A549 (cell line): ENCODE data around the gene DPF1. TPM values are rescaled to one million over a fixed set of nuclear protein-coding genes. Genes with fewer than 3 reads are reported as not detected.

Source experiments
- ATAC-seq, 2 experiments: fragments of 200-7000 bp in 1 of 2; fragments of >200 bp in 1 of 2; cut with Nextera tagmentation in 1 of 2; cut with Tn5 transposase in 1 of 2; 3 replicates each; pipeline versions ENCODE4 v1.8.0 to v1.9.1; 2018 to 2020; ENCODE audit warnings: mild to moderate bottlenecking in 1 of 2, moderate library complexity in 1 of 2
- CTCF ChIA-PET: fragments of 300-600 bp; sonication (Branson Sonifier 250); formaldehyde crosslinking; extraction: SDS; loops from one replicate; lab custom pipeline; 2021; ENCODE audit warnings: antibody characterized with exemption, inconsistent platforms; lab: Yijun Ruan, JAX
- POLR2A ChIA-PET: fragments of 350-600 bp; formaldehyde crosslinking; extraction: SDS; loops from one replicate; lab custom pipeline; 2021; ENCODE audit warnings: antibody characterized with exemption, inconsistent platforms; lab: Yijun Ruan, JAX
- DNase-seq, 2 experiments: peaks; one replicate each; pipeline versions ENCODE4 v3.0.0 to v3.0.0-alpha.2; 2011 to 2016; ENCODE audit warnings: low read depth in 1 of 2, low spot score in 1 of 2
- FAIRE-seq: peaks from 2 replicates; lab custom pipeline; 2011; peaks lifted over from hg19 to GRCh38; lab: Jason Lieb, UNC
- H3K27ac ChIP-seq, 2 experiments: fragments of >200 bp; sonication (Bioruptor Twin); formaldehyde crosslinking; 3 replicates each; pipeline ENCODE4 v1.5.1; 2016 to 2017
- H3K4me1 ChIP-seq: fragments of >200 bp; sonication (Bioruptor Twin); formaldehyde crosslinking; 3 replicates; pipeline ENCODE4 v1.6.1; 2016
- H3K4me2 ChIP-seq: fragments of >200 bp; sonication (Bioruptor Twin); formaldehyde crosslinking; 3 replicates; pipeline ENCODE4 v1.6.1; 2016
- H3K4me3 ChIP-seq: fragments of >200 bp; sonication (Bioruptor Twin); formaldehyde crosslinking; 3 replicates; pipeline ENCODE4 v1.5.1; 2016
- H3K9me3 ChIP-seq: fragments of >200 bp; sonication (Bioruptor Twin); formaldehyde crosslinking; 3 replicates; pipeline ENCODE4 v1.6.1; 2016
- ATOH8 ChIP-seq: fragments of 250-450 bp; sonication (Bioruptor Pico); IDR thresholded peaks from 2 replicates; pipeline ENCODE4 v1.5.0; 2020; ENCODE audit warnings: low read depth, mild to moderate bottlenecking, moderate library complexity
- CHD2 ChIP-seq: fragments of 150-350 bp; IDR thresholded peaks from 2 replicates; pipeline ENCODE4 v1.6.1; 2014; ENCODE audit warnings: low read length; ENCODE audit not compliant: partially characterized antibody
- CHD4 ChIP-seq: fragments of 200-600 bp; sonication (generic); IDR thresholded peaks from 2 replicates; pipeline ENCODE4 v1.6.1; 2016; ENCODE audit warnings: antibody characterized with exemption, mild to moderate bottlenecking, borderline replicate concordance
- EP300 ChIP-seq, 2 experiments: fragments of >200 bp; sonication (Bioruptor Twin); formaldehyde crosslinking; IDR thresholded peaks; 2 replicates in 1 of 2; 3 replicates in 1 of 2; pipeline ENCODE4 v1.6.1; 2016 to 2017
- ESRRA ChIP-seq: fragments of 150-350 bp; IDR thresholded peaks from 2 replicates; pipeline ENCODE4 v1.6.1; 2014; ENCODE audit warnings: mild to moderate bottlenecking, low read length, borderline replicate concordance
- GATA3 ChIP-seq: IDR thresholded peaks from 2 replicates; pipeline ENCODE4 v1.6.1; 2012; ENCODE audit warnings: borderline replicate concordance
- HDAC2 ChIP-seq: fragments of 200-600 bp; sonication (generic); IDR thresholded peaks from 2 replicates; pipeline ENCODE4 v1.6.1; 2016
- HOXB13 ChIP-seq: fragments of 250-450 bp; sonication (Bioruptor Pico); IDR thresholded peaks from 2 replicates; pipeline ENCODE4 v1.5.0; 2020; ENCODE audit warnings: low read depth, mild to moderate bottlenecking, moderate library complexity
- MAZ ChIP-seq: fragments of 150-350 bp; IDR thresholded peaks from 2 replicates; pipeline ENCODE4 v1.6.1; 2014; ENCODE audit warnings: antibody characterized with exemption, low read depth, low read length, borderline replicate concordance
- MYC ChIP-seq: IDR thresholded peaks from 2 replicates; pipeline ENCODE4 v1.6.1; 2012; ENCODE audit warnings: mild to moderate bottlenecking, inconsistent platforms, low read length, improper control_type of control experiment, borderline replicate concordance
- POLR2AphosphoS2 ChIP-seq: conservative IDR thresholded peaks from 2 replicates; pipeline ENCODE4 v1.6.1; 2012; ENCODE audit warnings: low read length, improper control_type of control experiment, inconsistent platforms
- REST ChIP-seq: fragments of 200-600 bp; sonication (generic); IDR thresholded peaks from 2 replicates; pipeline ENCODE4 v1.6.1; 2016; ENCODE audit warnings: antibody characterized with exemption, mild to moderate bottlenecking, moderate library complexity
- RFX5 ChIP-seq: fragments of 450-650 bp; IDR thresholded peaks from 2 replicates; pipeline ENCODE4 v1.7.1; 2014; ENCODE audit warnings: antibody characterized with exemption, mild to moderate bottlenecking, moderate library complexity
- RNF2 ChIP-seq: fragments of 200-600 bp; sonication (generic); IDR thresholded peaks from 2 replicates; pipeline ENCODE4 v1.6.1; 2016; ENCODE audit warnings: low read depth, mild to moderate bottlenecking, antibody characterized with exemption, moderate library complexity, borderline replicate concordance
- SMC3 ChIP-seq: fragments of >200 bp; sonication (Bioruptor Twin); formaldehyde crosslinking; IDR thresholded peaks from 3 replicates; pipeline ENCODE4 v1.6.1; 2018; ENCODE audit warnings: inconsistent platforms
- SREBF2 ChIP-seq: fragments of 450-650 bp; IDR thresholded peaks from 2 replicates; pipeline ENCODE4 v1.6.1; 2014; ENCODE audit warnings: mild to moderate bottlenecking, moderate library complexity
- TFCP2L1 ChIP-seq: fragments of 250-450 bp; sonication (Bioruptor Pico); IDR thresholded peaks from 2 replicates; pipeline ENCODE4 v1.5.0; 2021; ENCODE audit warnings: mild to moderate bottlenecking
- TP53 ChIP-seq: fragments of 250-450 bp; sonication (Bioruptor Pico); IDR thresholded peaks from 2 replicates; pipeline ENCODE4 v1.5.0; 2021; ENCODE audit warnings: mild to moderate bottlenecking, moderate library complexity
- ZFP36 ChIP-seq: fragments of 450-650 bp; IDR thresholded peaks from 2 replicates; pipeline ENCODE4 v1.6.1; 2014; ENCODE audit warnings: borderline replicate concordance; ENCODE audit not compliant: partially characterized antibody
- ZNF302 ChIP-seq: fragments of 250-450 bp; sonication (Bioruptor Pico); IDR thresholded peaks from 2 replicates; pipeline ENCODE4 v1.9.0; 2021; ENCODE audit warnings: inconsistent platforms, mild to moderate bottlenecking, moderate library complexity
- ZSCAN20 ChIP-seq: fragments of 250-450 bp; sonication (Bioruptor Pico); IDR thresholded peaks from 2 replicates; pipeline ENCODE4 v1.8.0; 2022; ENCODE audit warnings: mild to moderate bottlenecking, moderate library complexity
- WGBS: methylation state at CpG from one replicate; pipeline ENCODE4 v1.1.6; 2017; ENCODE audit errors: missing lambda C conversion rate; 5-methylcytosine and 5-hydroxymethylcytosine counted together
- polyA plus RNA-seq, 4 experiments: library from polyadenylated mRNA; depleted of rRNA in 3 of 4; stranded (reverse); fragments of >200 nt; fragmentation: RNase III in 1 of 4; extraction: RNeasy Plus Mini Kit Qiagen cat#74134 plus additional on column Dnase treatment in 1 of 4; gene quantifications; 2 replicates in 3 of 4; 3 replicates in 1 of 4; pipeline ENCODE4 v1.2.3, GENCODE V29; 2011 to 2017

The DPF1 gene
- polyA plus RNA-seq, 2 of the 4 experiments (the other 2 are of a cell fraction), result 2.1 to 6.8 TPM

GRCh38 chr19:38170334-38170733 is 53.7 kb downstream of the DPF1 start:
- ATAC-seq (peak in 1 of 2 experiments; percentile 6; a peak in 1 of 6 replicates), DNase-seq (no peak), FAIRE-seq (no peak)
- Histone ChIP-seq H3K9me3 (no peaks in the 10 kb centered on the region), H3K4me3 (no peak overlapping the region), H3K4me2 (no peak overlapping the region), H3K27ac (no peak overlapping the region), H3K4me1 (no peaks in the 10 kb centered on the region)
- CTCF ChIA-PET, result interaction anchor here (1.4 to 3.8 kb wide), 4 partner anchors 28 to 268 kb away, joined by 3 to 18 read pairs (median 6); no protein-coding TSS in a partner anchor
- 93% methylated on average over 12 of the region's 12 CpGs for WGBS
- POLR2A ChIA-PET, result no interaction called here
- no peak for TF ChIP-seq HDAC2
- no peak for TF ChIP-seq RFX5
- peak; percentile 3 for TF ChIP-seq ZFP36

GRCh38 chr19:38168637-38169036 is 55.4 kb downstream of the DPF1 start:
- WGBS, result 93% methylated on average over 4 of the region's 4 CpGs
- DNase-seq (no peak), FAIRE-seq (no peak)
- Histone ChIP-seq H3K4me1 (no peaks in the 10 kb centered on the region), H3K4me2 (no peak overlapping the region), H3K27ac (no peak overlapping the region), H3K9me3 (no peaks in the 10 kb centered on the region)
- TF ChIP-seq ZNF302 (no peak), REST (no peak), SREBF2 (no peak), EP300 (IDR thresholded peaks at IDR 0.05) (no peak), POLR2AphosphoS2 (no peak), ZSCAN20 (CRISPR knock-in tag) (no peak), TP53 (no peak), ESRRA (no peak), RNF2 (no peak), SMC3 (no peak), CHD4 (no peak), GATA3 (no peak), MYC (no peak), TFCP2L1 (no peak), HOXB13 (CRISPR knock-in tag) (no peak), CHD2 (no peak), ATOH8 (CRISPR knock-in tag) (no peak), ZFP36 (no peak), MAZ (no peak)
- TF ChIP-seq, all 56 proteins: peak for 0
- ChIA-PET POLR2A (no interaction called here), CTCF (interaction anchor here (3.8 kb wide), 1 partner anchor 266 kb away, joined by 18 read pairs; no protein-coding TSS in a partner anchor)
- no peak overlapping the region for H3K4me3 ChIP-seq
- ATAC-seq, result no peak
